Measurements from ENCODE around the gene VPS13C. TPM values are rescaled to one million over a fixed set of nuclear protein-coding genes. Genes with fewer than 3 reads are reported as not detected.

VPS13C gene
- total RNA-seq, 1 donor = 117 TPM

GRCh38 chr15:61943992-61944391, 116.3 kb downstream of the VPS13C start:
- Histone ChIP-seq H3K4me1 (ENCODE audit: insufficient read depth, low read length) (no peaks in the 10 kb centered on the region), H4K20me1 (ENCODE audit: insufficient read depth, low read length) (no peaks in the 10 kb centered on the region), H3K4me2 (ENCODE audit: insufficient read depth, low read length) (no peak overlapping the region), H3K79me2 (ENCODE audit: insufficient read depth, low read length) (no peaks in the 10 kb centered on the region), H2AFZ (ENCODE audit: low read length) (no peak overlapping the region), H3K27ac (ENCODE audit: low read depth, low read length) (no peak overlapping the region), H3K27me3 (ENCODE audit: insufficient read depth, low read length) (no peaks in the 10 kb centered on the region), H3K4me3 (ENCODE audit: insufficient read depth, low read length) (no peak overlapping the region), H3K9me3 (ENCODE audit: low read depth, low read length) (no peaks in the 10 kb centered on the region), H3K36me3 (ENCODE audit: insufficient read depth, low read length) (peaks cover 19% of the 10 kb centered on the region)
- DNase-seq (ENCODE audit: insufficient read length, low spot score, missing footprints) = no peak
- no peak for TF ChIP-seq CTCF (IDR thresholded peaks at IDR 0.05; ENCODE audit: extremely low read depth, low read depth, low read length)

- Histone ChIP-seq H3K27ac (ENCODE audit: low read depth, low read length) (no peak overlapping the region), H3K4me1 (ENCODE audit: insufficient read depth, low read length) (no peaks in the 10 kb centered on the region), H3K36me3 (ENCODE audit: insufficient read depth, low read length) (no peaks in the 10 kb centered on the region), H3K9me3 (ENCODE audit: low read depth, low read length) (no peaks in the 10 kb centered on the region), H3K27me3 (ENCODE audit: insufficient read depth, low read length) (no peaks in the 10 kb centered on the region), H2AFZ (ENCODE audit: low read length) (no peak overlapping the region), H3K4me3 (ENCODE audit: insufficient read depth, low read length) (no peak overlapping the region), H3K4me2 (ENCODE audit: insufficient read depth, low read length) (no peak overlapping the region), H3K79me2 (ENCODE audit: insufficient read depth, low read length) (no peaks in the 10 kb centered on the region), H4K20me1 (ENCODE audit: insufficient read depth, low read length) (no peaks in the 10 kb centered on the region)
- no peak for DNase-seq (ENCODE audit: insufficient read length, low spot score, missing footprints)
- TF ChIP-seq CTCF (IDR thresholded peaks at IDR 0.05; ENCODE audit: extremely low read depth, low read depth, low read length) = no peak
Observed at GRCh38 chr15:61938249-61938648, 122.0 kb downstream of the VPS13C start.

- Histone ChIP-seq H3K9me3 (ENCODE audit: low read depth, low read length) (no peaks in the 10 kb centered on the region), H3K4me2 (ENCODE audit: insufficient read depth, low read length) (no peak overlapping the region), H3K4me3 (ENCODE audit: insufficient read depth, low read length) (no peak overlapping the region), H3K4me1 (ENCODE audit: insufficient read depth, low read length) (no peaks in the 10 kb centered on the region), H3K36me3 (ENCODE audit: insufficient read depth, low read length) (no peaks in the 10 kb centered on the region), H4K20me1 (ENCODE audit: insufficient read depth, low read length) (no peaks in the 10 kb centered on the region), H3K79me2 (ENCODE audit: insufficient read depth, low read length) (no peaks in the 10 kb centered on the region), H3K27ac (ENCODE audit: low read depth, low read length) (no peak overlapping the region), H3K27me3 (ENCODE audit: insufficient read depth, low read length) (no peaks in the 10 kb centered on the region), H2AFZ (ENCODE audit: low read length) (no peak overlapping the region)
- TF ChIP-seq CTCF (IDR thresholded peaks at IDR 0.05; ENCODE audit: extremely low read depth, low read depth, low read length) = no peak
- no peak for DNase-seq (ENCODE audit: insufficient read length, low spot score, missing footprints)
Observed at GRCh38 chr15:61936528-61937195, 123.6 kb downstream of the VPS13C start.

GRCh38 chr15:61935493-61935892, 124.8 kb downstream of the VPS13C start:
- Histone ChIP-seq H3K4me1 (ENCODE audit: insufficient read depth, low read length) (no peaks in the 10 kb centered on the region), H3K4me3 (ENCODE audit: insufficient read depth, low read length) (no peak overlapping the region), H4K20me1 (ENCODE audit: insufficient read depth, low read length) (no peaks in the 10 kb centered on the region), H3K36me3 (ENCODE audit: insufficient read depth, low read length) (no peaks in the 10 kb centered on the region), H3K4me2 (ENCODE audit: insufficient read depth, low read length) (no peak overlapping the region), H2AFZ (ENCODE audit: low read length) (no peak overlapping the region), H3K79me2 (ENCODE audit: insufficient read depth, low read length) (no peaks in the 10 kb centered on the region), H3K27ac (ENCODE audit: low read depth, low read length) (no peak overlapping the region), H3K9me3 (ENCODE audit: low read depth, low read length) (no peaks in the 10 kb centered on the region), H3K27me3 (ENCODE audit: insufficient read depth, low read length) (no peaks in the 10 kb centered on the region)
- TF ChIP-seq CTCF (IDR thresholded peaks at IDR 0.05; ENCODE audit: extremely low read depth, low read depth, low read length) = no peak
- DNase-seq (ENCODE audit: insufficient read length, low spot score, missing footprints) = no peak
